GM19240 (cell line): ENCODE results near the gene ZNF184.

Source experiments
- DNase-seq: peaks from one replicate; pipeline ENCODE4 v3.0.0; 2011; ENCODE audit warnings: low spot score; ENCODE audit not compliant: insufficient read length

The ZNF184 gene

GRCh38 chr6:27472617-27473400 lies at the start of gene ZNF184:
TSS of gene ZNF184 (minus strand) at chr6:27473105. CDS start at chr6:27472294, 811 bp downstream.
- peak; percentile 29 for DNase-seq

- DNase-seq = peak; percentile 34
Observed at GRCh38 chr6:27518881-27519795, 46.2 kb upstream of the ZNF184 start.

DNA sequence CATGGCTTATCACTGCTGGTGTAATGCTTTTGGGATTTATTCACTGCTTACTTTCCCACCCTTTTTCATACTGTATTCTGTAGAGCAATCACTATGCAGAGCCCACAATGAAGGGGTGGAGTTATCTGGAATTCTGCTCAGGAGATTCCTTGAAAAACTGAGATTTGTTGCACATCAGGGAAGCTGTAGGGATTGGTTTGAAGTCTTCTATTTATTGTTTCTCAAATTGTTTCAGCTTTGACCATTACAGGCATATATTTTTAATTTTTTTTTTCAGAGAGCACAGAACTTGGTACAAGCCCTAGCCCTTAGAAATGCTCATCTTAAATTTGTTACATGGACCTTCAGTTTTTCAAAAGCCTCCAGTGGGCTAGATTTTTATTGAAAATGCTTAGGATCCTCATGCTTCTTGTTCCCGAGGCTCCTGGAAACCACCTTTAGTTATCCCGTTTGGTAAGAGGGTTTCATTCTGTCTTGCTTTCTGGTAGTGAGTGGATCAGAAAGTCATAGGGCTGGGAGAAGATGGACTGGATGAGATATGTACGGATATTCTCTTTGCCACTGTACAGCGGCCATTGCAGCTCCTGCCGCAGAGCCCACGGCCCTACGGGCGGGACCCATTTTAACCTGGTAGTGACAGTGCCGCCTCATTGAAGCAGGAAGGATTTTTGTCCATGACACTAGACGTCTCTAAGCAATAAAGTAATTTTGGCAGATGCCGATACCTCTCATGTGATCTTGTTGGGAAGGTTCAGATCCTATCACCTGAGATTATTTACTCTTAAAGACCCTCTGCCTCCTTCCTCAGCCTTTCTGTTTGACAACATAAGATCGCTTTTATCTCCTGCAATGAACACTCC lies 45.3 kb upstream of the ZNF184 start:
- no peak for DNase-seq

GRCh38 chr6:27517238-27517637 lies 44.3 kb upstream of the ZNF184 start:
- DNase-seq = no peak

DNA sequence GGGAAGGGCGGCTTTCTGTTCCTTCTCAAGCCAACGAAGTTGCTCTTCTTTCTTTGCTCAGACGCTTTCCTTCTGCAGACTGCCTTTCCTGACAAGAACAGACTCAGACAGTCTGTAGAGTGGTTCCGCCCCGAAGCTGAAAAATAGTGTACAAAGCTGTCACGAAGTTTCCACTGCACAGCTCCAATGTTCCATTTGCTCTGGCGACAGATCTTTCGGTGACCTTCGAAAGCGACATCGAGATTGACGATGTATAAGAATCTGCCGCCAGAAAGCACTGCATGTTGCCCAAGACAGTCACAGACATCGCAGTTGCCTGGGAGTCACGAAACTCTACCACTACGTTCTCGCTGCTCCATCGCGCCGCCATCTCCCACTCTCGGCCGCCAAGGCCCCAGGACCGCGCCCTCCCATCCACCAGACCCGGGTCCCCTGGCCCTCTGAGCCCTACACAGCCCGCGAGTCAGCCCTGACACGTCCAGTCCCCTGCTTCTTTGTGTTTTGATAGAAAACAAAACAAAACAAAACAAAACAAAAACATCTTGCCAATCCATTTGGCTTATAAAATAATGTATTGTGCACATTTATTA lies 42.1 kb upstream of the ZNF184 start:
- no peak for DNase-seq

- DNase-seq = no peak
Observed at GRCh38 chr6:27512525-27512924, 39.6 kb upstream of the ZNF184 start.

GRCh38 chr6:27507041-27507956 lies 34.4 kb upstream of the ZNF184 start:
- no peak for DNase-seq

DNA sequence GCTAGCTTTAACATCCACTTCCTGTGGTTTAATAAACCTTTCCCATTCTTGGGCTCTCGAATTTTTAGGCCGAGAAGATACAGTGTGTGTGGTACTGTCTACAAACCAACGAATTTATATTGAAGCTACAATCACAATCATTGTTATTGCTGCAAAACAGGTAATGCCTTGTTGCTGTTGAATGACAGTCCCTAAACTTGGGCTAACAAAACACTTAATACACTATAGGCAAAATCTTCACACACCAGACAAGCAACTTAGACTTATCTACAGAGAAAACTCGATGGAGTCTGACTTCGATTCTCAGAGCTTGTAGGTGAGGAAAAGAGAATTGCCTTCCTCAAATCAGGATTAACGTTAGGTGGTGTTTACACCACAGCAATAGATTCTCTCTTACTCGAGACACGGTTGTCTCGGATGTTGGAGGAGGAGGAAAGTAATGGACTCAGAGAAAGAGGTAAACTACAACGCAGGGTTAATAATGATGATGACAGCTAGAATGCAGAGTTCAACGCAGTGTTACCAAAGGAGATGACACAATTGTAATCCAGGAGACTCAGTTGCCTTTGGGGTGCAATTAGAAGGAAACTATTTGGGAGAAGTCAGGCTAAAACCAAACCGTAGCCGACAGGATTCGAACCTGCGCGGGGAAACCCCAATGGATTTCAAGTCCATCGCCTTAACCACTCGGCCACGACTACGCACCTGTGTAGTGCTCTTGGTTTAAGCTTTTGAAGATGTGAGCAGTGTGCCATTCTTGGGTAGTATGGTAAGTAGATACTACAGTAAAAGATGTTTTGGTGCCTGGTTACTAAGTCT lies 32.5 kb upstream of the ZNF184 start:
- no peak for DNase-seq

DNA sequence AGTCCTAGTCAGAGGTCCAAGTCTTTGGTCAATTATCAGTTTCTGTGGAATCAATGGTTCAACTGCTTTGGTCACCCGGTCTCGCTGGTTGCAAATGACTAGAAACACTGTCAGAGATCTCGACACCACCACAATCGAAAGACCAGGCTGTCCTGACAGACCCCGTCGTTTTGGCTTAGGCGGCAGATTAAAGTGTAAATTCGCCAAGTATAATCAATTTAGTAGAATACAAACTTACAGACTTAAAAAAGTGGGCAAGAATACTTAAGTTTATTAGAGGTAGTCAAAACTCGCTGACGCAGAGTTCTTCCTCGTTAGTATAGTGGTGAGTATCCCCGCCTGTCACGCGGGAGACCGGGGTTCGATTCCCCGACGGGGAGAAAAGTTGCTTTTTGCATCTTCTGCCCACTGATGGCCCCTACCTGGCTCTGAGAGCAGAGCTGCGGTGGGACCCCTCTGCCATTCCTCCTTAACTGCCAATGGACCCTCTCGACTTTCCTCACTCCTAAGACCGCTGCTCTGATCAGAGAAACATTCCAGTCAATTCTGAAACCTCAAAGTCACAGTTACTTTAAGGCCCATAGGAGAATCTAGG lies 30.6 kb upstream of the ZNF184 start:
- no peak for DNase-seq

DNA sequence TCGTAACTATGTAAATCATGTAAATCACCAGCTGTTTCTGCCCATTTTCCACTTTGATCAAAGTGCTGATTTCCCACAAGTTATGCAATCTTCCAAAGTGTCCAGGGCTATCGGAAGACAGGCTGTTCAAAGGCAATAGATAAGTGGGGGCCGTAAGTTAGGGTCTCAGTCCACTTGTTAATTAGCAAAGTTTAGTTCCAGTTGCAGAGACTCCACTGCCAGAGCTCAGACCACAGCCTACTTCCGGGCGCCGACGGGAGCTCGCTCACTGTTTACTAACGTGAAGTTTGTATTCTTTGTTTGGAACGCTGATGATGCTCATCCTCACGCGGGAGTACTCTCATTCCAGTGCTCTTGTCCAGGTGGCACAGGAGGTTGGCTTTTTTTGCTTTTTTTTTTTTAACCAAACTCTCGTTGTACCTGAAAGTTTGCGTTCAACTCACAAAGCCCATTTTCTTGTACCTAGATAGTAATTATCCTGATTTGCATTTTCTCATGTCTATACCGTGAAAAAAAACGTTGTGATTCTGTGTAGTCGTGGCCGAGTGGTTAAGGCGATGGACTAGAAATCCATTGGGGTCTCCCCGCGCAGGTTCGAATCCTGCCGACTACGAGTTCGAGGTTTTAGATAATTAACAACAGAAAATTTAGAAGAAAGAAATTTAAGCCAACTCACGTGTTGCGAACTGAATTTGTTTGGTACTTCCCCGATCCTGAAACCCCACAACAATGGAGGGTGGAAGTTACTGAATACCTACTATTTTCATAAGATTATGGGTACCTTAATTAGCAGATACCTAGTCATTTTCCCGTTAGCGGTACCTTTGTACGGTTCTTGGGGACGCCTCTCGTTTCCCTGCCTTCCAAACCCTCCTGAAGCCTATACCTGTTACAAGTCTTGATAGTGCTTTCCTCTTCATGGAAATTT lies 29.9 kb upstream of the ZNF184 start:
- DNase-seq = no peak

GRCh38 chr6:27501187-27501586 lies 28.3 kb upstream of the ZNF184 start:
- DNase-seq = no peak

DNA sequence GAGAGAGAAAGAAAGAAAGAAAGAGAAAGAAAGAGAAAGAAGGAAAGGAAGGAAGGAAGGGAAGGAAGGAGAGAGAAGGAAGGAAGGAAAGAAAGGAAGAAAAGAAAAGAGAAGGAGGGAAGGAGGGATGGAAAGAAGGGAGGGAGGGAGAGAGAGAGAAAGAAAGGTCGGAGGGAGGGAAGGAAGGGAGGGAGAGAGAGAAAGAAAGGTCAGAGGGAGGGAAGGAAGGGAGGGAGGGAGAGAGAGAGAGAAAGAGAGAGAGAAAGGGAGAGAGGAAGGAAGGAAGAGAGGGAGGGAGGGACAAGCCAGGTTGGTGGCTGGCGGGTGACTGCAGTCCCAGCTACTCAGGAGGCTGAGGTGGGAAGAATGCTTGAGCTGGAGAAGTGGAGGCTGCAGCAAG lies 27.3 kb upstream of the ZNF184 start:
- no peak for DNase-seq

DNA sequence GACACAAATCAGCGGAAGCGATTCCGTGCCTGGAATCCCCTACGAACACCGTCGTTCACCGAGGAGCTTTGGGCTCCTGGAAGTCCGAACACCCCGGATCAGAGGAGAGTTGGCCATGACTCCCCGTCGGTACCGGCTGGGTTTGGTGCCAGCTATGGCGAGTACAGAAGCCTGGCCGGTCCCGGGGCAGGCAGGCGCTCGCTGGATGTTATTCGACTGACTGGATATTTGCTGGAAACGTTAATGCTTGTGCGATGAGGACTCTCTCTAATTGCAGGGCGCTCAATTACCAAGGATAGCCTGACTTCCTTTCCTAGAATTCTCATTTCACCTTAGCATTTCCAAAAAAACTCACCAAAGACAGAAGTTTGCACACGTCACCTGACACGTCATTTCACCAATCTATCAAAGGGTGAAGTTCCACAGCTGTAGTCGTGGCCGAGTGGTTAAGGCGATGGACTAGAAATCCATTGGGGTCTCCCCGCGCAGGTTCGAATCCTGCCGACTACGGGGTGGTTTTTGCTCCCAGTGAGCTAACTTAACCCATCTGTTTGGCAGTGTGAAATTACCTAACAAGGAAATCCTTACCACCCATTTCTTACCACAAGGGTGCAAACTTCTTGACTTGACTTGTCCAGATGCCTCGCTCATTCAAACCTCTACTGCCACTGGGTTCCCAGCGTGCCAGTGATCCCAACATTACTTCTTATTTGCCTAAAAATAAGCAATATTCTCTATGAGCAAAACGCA lies 22.7 kb upstream of the ZNF184 start:
- no peak for DNase-seq

DNA sequence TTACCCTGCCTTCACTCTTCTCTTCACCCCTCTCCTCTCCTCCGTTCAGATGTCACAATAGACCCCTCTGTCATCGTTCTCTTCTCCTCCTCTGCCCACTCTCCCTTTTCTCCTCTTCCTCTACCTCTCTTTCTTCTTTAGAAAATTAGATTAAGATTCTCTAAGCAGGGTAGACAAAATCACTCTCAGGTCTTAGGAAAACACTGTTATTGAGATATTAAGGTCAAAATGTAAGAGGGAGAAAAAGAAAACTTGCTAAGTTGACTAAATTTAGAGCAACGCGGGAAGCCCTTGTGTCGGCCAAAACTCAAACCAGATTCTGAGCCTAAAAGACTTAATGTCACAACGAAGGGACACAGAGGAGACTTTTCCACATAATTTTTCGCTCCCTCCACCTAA lies 22.1 kb upstream of the ZNF184 start:
- no peak for DNase-seq

- DNase-seq = no peak
Observed at GRCh38 chr6:27494103-27494502, 21.2 kb upstream of the ZNF184 start.

GRCh38 chr6:27492631-27493190 lies 19.8 kb upstream of the ZNF184 start:
- no peak for DNase-seq
